Fibroblast of skin of abdomen (primary cell): ENCODE results near the gene WHRN. TPM values are rescaled to one million over a fixed set of nuclear protein-coding genes. Genes with fewer than 3 reads are reported as not detected.

ENCODE experiments used
- DNase-seq: peaks from one replicate; pipeline ENCODE4 v3.0.0-alpha.2; 2013
- polyA plus RNA-seq, 2 experiments: library from polyadenylated mRNA; unstranded; fragments of 120-200 nt; gene quantifications; one replicate each; pipeline ENCODE4 v1.2.1, GENCODE V29; 2013; ENCODE audit not compliant: insufficient read length in 2 of 2

The WHRN gene
- 4.4 TPM for polyA plus RNA-seq (2013, experiment 1 of 2; ENCODE audit: insufficient read length)
- 4.7 TPM for polyA plus RNA-seq (2013, experiment 2 of 2; ENCODE audit: insufficient read length)

GRCh38 chr9:114505187-114506081, at the start of gene WHRN:
Gene WHRN (minus strand): TSS chr9:114505473. CDS start chr9:114504801, 672 bp downstream.
- DNase-seq: peak; percentile 85

GRCh38 chr9:114553202-114553601, 47.9 kb upstream of the WHRN start:
- DNase-seq: no peak

GRCh38 chr9:114552706-114553105, 47.4 kb upstream of the WHRN start:
- no peak for DNase-seq

GRCh38 chr9:114551750-114552685, 46.7 kb upstream of the WHRN start:
- peak; percentile 97 for DNase-seq

GRCh38 chr9:114549697-114550330, 44.5 kb upstream of the WHRN start:
- DNase-seq: peak; percentile 64

- no peak for DNase-seq
Measured at GRCh38 chr9:114546851-114547250, 41.6 kb upstream of the WHRN start.

- no peak for DNase-seq
Measured at GRCh38 chr9:114545055-114545454, 39.8 kb upstream of the WHRN start.

- DNase-seq: no peak
Measured at GRCh38 chr9:114539701-114540380, 34.6 kb upstream of the WHRN start.

- DNase-seq: no peak
Measured at GRCh38 chr9:114538241-114538640, 33.0 kb upstream of the WHRN start.

GRCh38 chr9:114532561-114533237, 27.4 kb upstream of the WHRN start:
- no peak for DNase-seq

GRCh38 chr9:114529285-114529684, 24.0 kb upstream of the WHRN start:
- DNase-seq: no peak

GRCh38 chr9:114526807-114527206, 21.5 kb upstream of the WHRN start:
- DNase-seq: no peak

- peak; percentile 71 for DNase-seq
Measured at GRCh38 chr9:114525513-114525912, 20.2 kb upstream of the WHRN start.

GRCh38 chr9:114524247-114524681, 19.0 kb upstream of the WHRN start:
- DNase-seq: peak; percentile 52

GRCh38 chr9:114522847-114523246, 17.6 kb upstream of the WHRN start:
- DNase-seq: no peak

- DNase-seq: no peak
Measured at GRCh38 chr9:114522286-114522685, 17.0 kb upstream of the WHRN start.

- DNase-seq: peak; percentile 30
Measured at GRCh38 chr9:114521846-114522245, 16.6 kb upstream of the WHRN start.

GRCh38 chr9:114518599-114519022, 13.3 kb upstream of the WHRN start:
- no peak for DNase-seq

- DNase-seq: no peak
Measured at GRCh38 chr9:114518120-114518519, 12.8 kb upstream of the WHRN start.

GRCh38 chr9:114516913-114517312, 11.6 kb upstream of the WHRN start:
- DNase-seq: peak; percentile 69

- DNase-seq: no peak
Measured at GRCh38 chr9:114515528-114515927, 10.3 kb upstream of the WHRN start.
